Transverse colon (tissue), 4 donors: Measurements from ENCODE around the gene TNS1.

ENCODE experiments used
- CTCF ChIP-seq, 5 experiments: fragments of 200-600 bp in 3 of 5; fragments of 450-650 bp in 2 of 5; sonication (generic) in 3 of 5; IDR thresholded peaks; 1 replicate in 2 of 5; 2 replicates in 3 of 5; pipeline ENCODE4 v1.5.1; 2016 to 2017; ENCODE audit warnings: antibody characterized with exemption in 5 of 5, inconsistent platforms in 3 of 5, mild to moderate bottlenecking in 2 of 5, moderate library complexity in 1 of 5
- EP300 ChIP-seq: sonication (generic); formaldehyde crosslinking; IDR thresholded peaks from one replicate; pipeline ENCODE4 v1.6.1; 2017; ENCODE audit warnings: antibody characterized with exemption, low read depth
- POLR2AphosphoS5 ChIP-seq, 3 donors: sonication (generic); formaldehyde crosslinking; IDR thresholded peaks; one replicate each; pipeline ENCODE4 v1.6.1; 2016; ENCODE audit warnings: antibody characterized with exemption in 3 of 3

- TF ChIP-seq CTCF (IDR thresholded peaks at IDR 0.05) (no peak), POLR2AphosphoS5 (IDR thresholded peaks at IDR 0.05) (peak in 1 of 3 donors; percentile 20), EP300 (no peak)
Observed at GRCh38 chr2:217826520-217826919, 176.3 kb downstream of the TNS1 start.
